Spleen (tissue), 13 donors: ENCODE measurements around the gene MLNR. TPM values are rescaled to one million over a fixed set of nuclear protein-coding genes. Genes with fewer than 3 reads are reported as not detected.

Source experiments
- DNase-seq: peaks from one replicate; pipeline ENCODE4 v3.0.0-alpha.2; 2020
- H3K27ac ChIP-seq, 8 donors: fragments of 200-600 bp; sonication (generic) in 7 of 8; 1 replicate in 4 of 8; 2 replicates in 4 of 8; pipeline versions ENCODE4 v1.5.0 to v1.8.0; 2016 to 2021; ENCODE audit warnings: inconsistent platforms in 4 of 8, mild to moderate bottlenecking in 4 of 8, moderate library complexity in 1 of 8
- H3K27me3 ChIP-seq, 7 donors: fragments of 200-600 bp; sonication (generic) in 6 of 7; replicated peaks in 1 of 7; 1 replicate in 4 of 7; 2 replicates in 3 of 7; pipeline versions ENCODE4 v1.5.0 to v1.8.0; 2016 to 2021; ENCODE audit warnings: inconsistent platforms in 3 of 7, mild to moderate bottlenecking in 1 of 7
- H3K36me3 ChIP-seq, 6 donors: fragments of 200-600 bp; sonication (generic) in 5 of 6; 1 replicate in 4 of 6; 2 replicates in 2 of 6; pipeline versions ENCODE4 v1.5.0 to v1.8.0; 2016 to 2021; ENCODE audit warnings: inconsistent platforms in 2 of 6
- H3K4me1 ChIP-seq, 6 donors: fragments of 200-600 bp; sonication (generic) in 5 of 6; 1 replicate in 3 of 6; 2 replicates in 3 of 6; pipeline versions ENCODE4 v1.5.0 to v1.8.0; 2016 to 2021; ENCODE audit warnings: inconsistent platforms in 3 of 6
- H3K4me3 ChIP-seq, 8 donors: fragments of 200-600 bp; sonication (generic) in 7 of 8; 1 replicate in 4 of 8; 2 replicates in 4 of 8; pipeline versions ENCODE4 v1.5.0 to v1.8.0; 2016 to 2021; ENCODE audit warnings: inconsistent platforms in 4 of 8, mild to moderate bottlenecking in 4 of 8, moderate library complexity in 2 of 8
- H3K9me3 ChIP-seq, 8 donors: fragments of 200-600 bp; sonication (generic) in 7 of 8; 1 replicate in 4 of 8; 2 replicates in 4 of 8; pipeline versions ENCODE4 v1.5.0 to v1.8.0; 2016 to 2021; ENCODE audit warnings: inconsistent platforms in 4 of 8
- POLR2A ChIP-seq, 3 donors: fragments of 450-650 bp; IDR thresholded peaks; one replicate each; pipeline ENCODE4 v1.5.1; 2017; ENCODE audit warnings: antibody characterized with exemption in 3 of 3, mild to moderate bottlenecking in 1 of 3
- POLR2AphosphoS5 ChIP-seq, 3 donors: sonication (generic); formaldehyde crosslinking; IDR thresholded peaks; one replicate each; pipeline ENCODE4 v1.5.1; 2017; ENCODE audit warnings: antibody characterized with exemption in 3 of 3
- WGBS, 5 donors: extraction: QIAGEN DNeasy Blood & Tissue Kit in 3 of 5; methylation state at CpG; one replicate each; pipeline versions ENCODE4 v1.1.5 to v1.1.7; 2013 to 2018; 5-methylcytosine and 5-hydroxymethylcytosine counted together
- intact Hi-C: fragments of 100-400 bp; cut with DNase I; formaldehyde crosslinking; loops from one replicate; pipeline ENCODE4 v1.15.0; 2023; ENCODE audit warnings: low total_unique reads
- long read RNA-seq, 2 donors: transcript quantifications; one replicate each; lab custom pipeline, GENCODE V29; 2026
- polyA plus RNA-seq, 3 donors: library from polyadenylated mRNA; stranded (reverse); fragments of 200-250 nt; gene quantifications; one replicate each; pipeline ENCODE4 v1.2.1, GENCODE V29; 2013
- total RNA-seq, 7 donors: library from RNA; depleted of rRNA in 3 of 7; stranded (reverse); fragments of >200 nt in 3 of 7; fragmentation: NEBNext Ultra II Directional in 4 of 7; extraction: Animal tissue kit (Norgen Biotek cat#: 25700) in 4 of 7; gene quantifications; one replicate each; pipeline versions ENCODE4 v1.1.0 to v1.2.1, GENCODE V29; 2016 to 2021
- TF ChIP-seq, protein P1 (sequence below), 11 experiments: fragments of 200-600 bp in 7 of 11; fragments of 450-650 bp in 4 of 11; sonication (generic) in 4 of 11; IDR thresholded peaks in 8 of 11; conservative IDR thresholded peaks in 3 of 11; 1 replicate in 7 of 11; 2 replicates in 4 of 11; pipeline versions ENCODE4 v1.4.0 to v1.8.0; 2016 to 2021; ENCODE audit warnings: antibody characterized with exemption in 11 of 11, inconsistent platforms in 4 of 11, mild to moderate bottlenecking in 1 of 11
- donor health status: healthy with polysubstance abuse.
- donor health status: DM: no; HTN: no; CAD: no; lungs with moderate emphysema.
- donor health status: DM: no; HTN: no; CAD: no.
- donor health status: Bipolar disorder and iron deficiency.
- donor health status: healthy.
- donor health status: DM: no; HTN: no; CAD: no.
- donor health status: DM: yes; HTN: yes; CAD: no.

MLNR gene, protein sequence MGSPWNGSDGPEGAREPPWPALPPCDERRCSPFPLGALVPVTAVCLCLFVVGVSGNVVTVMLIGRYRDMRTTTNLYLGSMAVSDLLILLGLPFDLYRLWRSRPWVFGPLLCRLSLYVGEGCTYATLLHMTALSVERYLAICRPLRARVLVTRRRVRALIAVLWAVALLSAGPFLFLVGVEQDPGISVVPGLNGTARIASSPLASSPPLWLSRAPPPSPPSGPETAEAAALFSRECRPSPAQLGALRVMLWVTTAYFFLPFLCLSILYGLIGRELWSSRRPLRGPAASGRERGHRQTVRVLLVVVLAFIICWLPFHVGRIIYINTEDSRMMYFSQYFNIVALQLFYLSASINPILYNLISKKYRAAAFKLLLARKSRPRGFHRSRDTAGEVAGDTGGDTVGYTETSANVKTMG
- total RNA-seq (under 1 TPM in 2 of 7 donors, not detected in 5; 0.37 to 0.40 TPM), polyA plus RNA-seq (not detected)
- long read RNA-seq, donor 1: 0 reads
- long read RNA-seq, donor 2: 0 reads

- intact Hi-C loops: no loop called here
These were observed at the start of gene MLNR for GRCh38 chr13:49220036-49220855. MLNR (plus strand) TSS chr13:49220338; CDS start chr13:49220338, 0 bp downstream.

GRCh38 chr13:49171359-49171758, 48.8 kb upstream of the MLNR start:
- Histone ChIP-seq H3K27ac (no peak overlapping the region), H3K9me3 (no peaks in the 10 kb centered on the region), H3K36me3 (peaks cover 4 to 99% (median 31%) of the 10 kb centered on the region in 6 donors), H3K4me3 (no peak overlapping the region), H3K4me1 (peaks cover 0 to under 1% (median 0%) of the 10 kb centered on the region in 6 donors), H3K27me3 (no peaks in the 10 kb centered on the region)
- TF ChIP-seq, protein P1, sequence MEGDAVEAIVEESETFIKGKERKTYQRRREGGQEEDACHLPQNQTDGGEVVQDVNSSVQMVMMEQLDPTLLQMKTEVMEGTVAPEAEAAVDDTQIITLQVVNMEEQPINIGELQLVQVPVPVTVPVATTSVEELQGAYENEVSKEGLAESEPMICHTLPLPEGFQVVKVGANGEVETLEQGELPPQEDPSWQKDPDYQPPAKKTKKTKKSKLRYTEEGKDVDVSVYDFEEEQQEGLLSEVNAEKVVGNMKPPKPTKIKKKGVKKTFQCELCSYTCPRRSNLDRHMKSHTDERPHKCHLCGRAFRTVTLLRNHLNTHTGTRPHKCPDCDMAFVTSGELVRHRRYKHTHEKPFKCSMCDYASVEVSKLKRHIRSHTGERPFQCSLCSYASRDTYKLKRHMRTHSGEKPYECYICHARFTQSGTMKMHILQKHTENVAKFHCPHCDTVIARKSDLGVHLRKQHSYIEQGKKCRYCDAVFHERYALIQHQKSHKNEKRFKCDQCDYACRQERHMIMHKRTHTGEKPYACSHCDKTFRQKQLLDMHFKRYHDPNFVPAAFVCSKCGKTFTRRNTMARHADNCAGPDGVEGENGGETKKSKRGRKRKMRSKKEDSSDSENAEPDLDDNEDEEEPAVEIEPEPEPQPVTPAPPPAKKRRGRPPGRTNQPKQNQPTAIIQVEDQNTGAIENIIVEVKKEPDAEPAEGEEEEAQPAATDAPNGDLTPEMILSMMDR (IDR thresholded peaks at IDR 0.05 in 8 of 11, conservative IDR thresholded peaks at IDR 0.05 in 3 of 11): no peak
- TF ChIP-seq POLR2A (IDR thresholded peaks at IDR 0.05) (no peak), POLR2AphosphoS5 (IDR thresholded peaks at IDR 0.05) (no peak)
- DNase-seq: no peak
- intact Hi-C loops: no loop called here

More at GRCh38 chr13:49220036-49220855, at the start of gene MLNR:
- TF ChIP-seq, protein P1 (IDR thresholded peaks at IDR 0.05 in 8 of 11, conservative IDR thresholded peaks at IDR 0.05 in 3 of 11): peak in 1 of 11 experiments; percentile 16
- TF ChIP-seq POLR2AphosphoS5 (IDR thresholded peaks at IDR 0.05) (no peak), POLR2A (IDR thresholded peaks at IDR 0.05) (no peak)
- Histone ChIP-seq H3K27me3 (peaks cover 0 to 65% (median 37%) of the 10 kb centered on the region in 7 donors), H3K9me3 (no peaks in the 10 kb centered on the region), H3K36me3 (no peaks in the 10 kb centered on the region), H3K4me3 (peak within 1 kb of the TSS; percentile 20 to 74 (median 50)), H3K4me1 (peaks cover 0 to 48% (median 26%) of the 10 kb centered on the region in 6 donors), H3K27ac (no peak within 1 kb of the TSS)
- 1 to 6% (median 4%) methylated on average over 39 to 111 of the region's 111 CpGs for WGBS, 5 donors
- DNase-seq: peak; percentile 85

- TF ChIP-seq POLR2A (IDR thresholded peaks at IDR 0.05) (no peak), POLR2AphosphoS5 (IDR thresholded peaks at IDR 0.05) (no peak)
- TF ChIP-seq, protein P1 (IDR thresholded peaks at IDR 0.05 in 8 of 11, conservative IDR thresholded peaks at IDR 0.05 in 3 of 11): no peak
- DNase-seq: no peak
- Histone ChIP-seq H3K27ac (peak overlapping the region in 3 of 8 donors; percentile 25 to 41 (median 32)), H3K27me3 (no peaks in the 10 kb centered on the region), H3K4me3 (no peak overlapping the region), H3K9me3 (no peaks in the 10 kb centered on the region), H3K4me1 (peaks cover 0 to 20% (median 0%) of the 10 kb centered on the region in 6 donors), H3K36me3 (peaks cover 0 to 99% (median 51%) of the 10 kb centered on the region in 6 donors)
- 74 to 83% (median 81%) methylated on average over 1 of the region's 1 CpG for WGBS, 5 donors
- intact Hi-C loops: no loop called here
These were observed 36.3 kb upstream of the MLNR start for GRCh38 chr13:49183672-49184325.
